ENCODE results near the gene FRMD5. TPM values are rescaled to one million over a fixed set of nuclear protein-coding genes. Genes with fewer than 3 reads are reported as not detected.
"Not testable (repeated sequence)": the region's sequence is repeated elsewhere in the genome, so short reads cannot be mapped to it uniquely, and the experiment has no call there.

FRMD5 gene
- total RNA-seq, 1 donor: not detected

- H3K4me1 ChIP-seq (ENCODE audit: insufficient read depth, low read length): no peaks in the 10 kb centered on the region
- no peak overlapping the region for H3K4me3 ChIP-seq (ENCODE audit: low read length)
- no peaks in the 10 kb centered on the region for H3K9me3 ChIP-seq (ENCODE audit: low read depth, low read length)
- H3K27me3 ChIP-seq (ENCODE audit: insufficient read depth, low read length): no peaks in the 10 kb centered on the region
Observed at GRCh38 chr15:44045661-44046060, 149.4 kb downstream of the FRMD5 start.

- H3K27me3 ChIP-seq (ENCODE audit: insufficient read depth, low read length): no peaks in the 10 kb centered on the region
- H3K4me3 ChIP-seq (ENCODE audit: low read length): no peak overlapping the region
- no peaks in the 10 kb centered on the region for H3K9me3 ChIP-seq (ENCODE audit: low read depth, low read length)
- no peaks in the 10 kb centered on the region for H3K4me1 ChIP-seq (ENCODE audit: insufficient read depth, low read length)
Observed at GRCh38 chr15:44045217-44045616, 149.9 kb downstream of the FRMD5 start.

GRCh38 chr15:44038755-44039191, 156.3 kb downstream of the FRMD5 start:
- H3K9me3 ChIP-seq (ENCODE audit: low read depth, low read length): no peaks in the 10 kb centered on the region
- no peaks in the 10 kb centered on the region for H3K4me1 ChIP-seq (ENCODE audit: insufficient read depth, low read length)
- H3K4me3 ChIP-seq (ENCODE audit: low read length): no peak overlapping the region
- H3K27me3 ChIP-seq (ENCODE audit: insufficient read depth, low read length): peaks cover 6% of the 10 kb centered on the region

- Histone ChIP-seq H3K27me3 (ENCODE audit: insufficient read depth, low read length) (peaks cover 9% of the 10 kb centered on the region), H3K4me1 (ENCODE audit: insufficient read depth, low read length) (no peaks in the 10 kb centered on the region), H3K9me3 (ENCODE audit: low read depth, low read length) (no peaks in the 10 kb centered on the region), H3K4me3 (ENCODE audit: low read length) (no peak overlapping the region)
Observed at GRCh38 chr15:44035781-44036699, 159.0 kb downstream of the FRMD5 start.

GRCh38 chr15:44034933-44035624, 160.0 kb downstream of the FRMD5 start:
- Histone ChIP-seq H3K27me3 (ENCODE audit: insufficient read depth, low read length) (peaks cover 9% of the 10 kb centered on the region), H3K4me1 (ENCODE audit: insufficient read depth, low read length) (no peaks in the 10 kb centered on the region), H3K4me3 (ENCODE audit: low read length) (no peak overlapping the region), H3K9me3 (ENCODE audit: low read depth, low read length) (no peaks in the 10 kb centered on the region)

GRCh38 chr15:44034334-44034733, 160.7 kb downstream of the FRMD5 start:
- H3K27me3 ChIP-seq (ENCODE audit: insufficient read depth, low read length): peaks cover 9% of the 10 kb centered on the region
- no peaks in the 10 kb centered on the region for H3K4me1 ChIP-seq (ENCODE audit: insufficient read depth, low read length)
- H3K4me3 ChIP-seq (ENCODE audit: low read length): no peak overlapping the region
- H3K9me3 ChIP-seq (ENCODE audit: low read depth, low read length): no peaks in the 10 kb centered on the region

- Histone ChIP-seq H3K4me3 (ENCODE audit: low read length) (no peak overlapping the region), H3K27me3 (ENCODE audit: insufficient read depth, low read length) (peaks cover 9% of the 10 kb centered on the region)
Observed at GRCh38 chr15:44033894-44034293, 161.2 kb downstream of the FRMD5 start.

GRCh38 chr15:44032820-44033219, 162.3 kb downstream of the FRMD5 start:
- not testable (repeated sequence) for H3K9me3 ChIP-seq (ENCODE audit: low read depth, low read length); H3K4me3 ChIP-seq (ENCODE audit: low read length); H3K4me1 ChIP-seq (ENCODE audit: insufficient read depth, low read length)
- H3K27me3 ChIP-seq (ENCODE audit: insufficient read depth, low read length): peaks cover 11% of the 10 kb centered on the region

More at GRCh38 chr15:44033894-44034293, 161.2 kb downstream of the FRMD5 start:
- H3K4me1 ChIP-seq (ENCODE audit: insufficient read depth, low read length): no peaks in the 10 kb centered on the region
- H3K9me3 ChIP-seq (ENCODE audit: low read depth, low read length): no peaks in the 10 kb centered on the region

GRCh38 chr15:44029940-44030568, 165.0 kb downstream of the FRMD5 start:
- Histone ChIP-seq H3K4me3 (ENCODE audit: low read length) (no peak overlapping the region), H3K9me3 (ENCODE audit: low read depth, low read length) (no peaks in the 10 kb centered on the region), H3K27me3 (ENCODE audit: insufficient read depth, low read length) (peaks cover 6% of the 10 kb centered on the region), H3K4me1 (ENCODE audit: insufficient read depth, low read length) (no peaks in the 10 kb centered on the region)

GRCh38 chr15:44029003-44029402, 166.1 kb downstream of the FRMD5 start:
- Histone ChIP-seq H3K9me3 (ENCODE audit: low read depth, low read length) (no peaks in the 10 kb centered on the region), H3K4me3 (ENCODE audit: low read length) (no peak overlapping the region), H3K27me3 (ENCODE audit: insufficient read depth, low read length) (peaks cover 5% of the 10 kb centered on the region), H3K4me1 (ENCODE audit: insufficient read depth, low read length) (no peaks in the 10 kb centered on the region)

GRCh38 chr15:44028349-44028748, 166.7 kb downstream of the FRMD5 start:
- no peaks in the 10 kb centered on the region for H3K9me3 ChIP-seq (ENCODE audit: low read depth, low read length)
- H3K4me3 ChIP-seq (ENCODE audit: low read length): no peak overlapping the region
- peaks cover 5% of the 10 kb centered on the region for H3K27me3 ChIP-seq (ENCODE audit: insufficient read depth, low read length)
- no peaks in the 10 kb centered on the region for H3K4me1 ChIP-seq (ENCODE audit: insufficient read depth, low read length)

- Histone ChIP-seq H3K27me3 (ENCODE audit: insufficient read depth, low read length) (peaks cover 8% of the 10 kb centered on the region), H3K4me3 (ENCODE audit: low read length) (no peak overlapping the region), H3K9me3 (ENCODE audit: low read depth, low read length) (no peaks in the 10 kb centered on the region), H3K4me1 (ENCODE audit: insufficient read depth, low read length) (no peaks in the 10 kb centered on the region)
Observed at GRCh38 chr15:44024155-44024554, 170.9 kb downstream of the FRMD5 start.

- Histone ChIP-seq H3K9me3 (ENCODE audit: low read depth, low read length) (no peaks in the 10 kb centered on the region), H3K27me3 (ENCODE audit: insufficient read depth, low read length) (peaks cover 6% of the 10 kb centered on the region), H3K4me3 (ENCODE audit: low read length) (no peak overlapping the region), H3K4me1 (ENCODE audit: insufficient read depth, low read length) (no peaks in the 10 kb centered on the region)
Observed at GRCh38 chr15:44023176-44023575, 171.9 kb downstream of the FRMD5 start.

- H3K27me3 ChIP-seq (ENCODE audit: insufficient read depth, low read length): peaks cover 4% of the 10 kb centered on the region
- no peak overlapping the region for H3K4me3 ChIP-seq (ENCODE audit: low read length)
- no peaks in the 10 kb centered on the region for H3K9me3 ChIP-seq (ENCODE audit: low read depth, low read length)
- no peaks in the 10 kb centered on the region for H3K4me1 ChIP-seq (ENCODE audit: insufficient read depth, low read length)
Observed at GRCh38 chr15:44018151-44018550, 176.9 kb downstream of the FRMD5 start.
